Trophoblast cell (in vitro differentiated cells and primary cell): ENCODE measurements around the gene BRPF3.

Experiments used
- DNase-seq, 2 donors: peaks; one replicate each; pipeline ENCODE4 v3.0.0-alpha.2; 2016
- H2AFZ ChIP-seq: 2 replicates; pipeline ENCODE4 v1.6.1; 2013; ENCODE audit warnings: low read length, moderate library complexity, mild to moderate bottlenecking; ENCODE audit not compliant: insufficient read depth, poor library complexity
- H2AK5ac ChIP-seq: 2 replicates; pipeline ENCODE4 v1.6.1; 2013; ENCODE audit warnings: mild to moderate bottlenecking, low read length
- H2BK120ac ChIP-seq: 2 replicates; pipeline ENCODE4 v1.6.1; 2013; ENCODE audit warnings: low read length, mild to moderate bottlenecking, moderate library complexity; ENCODE audit not compliant: insufficient read depth, poor library complexity
- H2BK12ac ChIP-seq: 2 replicates; pipeline ENCODE4 v1.6.1; 2013; ENCODE audit warnings: mild to moderate bottlenecking, low read length, moderate library complexity
- H2BK5ac ChIP-seq: 2 replicates; pipeline ENCODE4 v1.6.1; 2013; ENCODE audit warnings: low read length, low read depth, moderate library complexity, mild to moderate bottlenecking; ENCODE audit not compliant: poor library complexity
- H3K14ac ChIP-seq: 2 replicates; pipeline ENCODE4 v1.6.1; 2013; ENCODE audit warnings: mild to moderate bottlenecking, low read length
- H3K18ac ChIP-seq: 2 replicates; pipeline ENCODE4 v1.6.1; 2013; ENCODE audit warnings: mild to moderate bottlenecking, low read length
- H3K23ac ChIP-seq: 2 replicates; pipeline ENCODE4 v1.6.1; 2013; ENCODE audit warnings: low read length
- H3K27ac ChIP-seq: 2 replicates; pipeline ENCODE4 v1.5.1; 2013; ENCODE audit warnings: low read depth, mild to moderate bottlenecking, inconsistent platforms, low read length, moderate library complexity
- H3K27me3 ChIP-seq: 2 replicates; pipeline ENCODE4 v1.6.1; 2013; ENCODE audit warnings: inconsistent platforms, mild to moderate bottlenecking, low read length, moderate library complexity; ENCODE audit not compliant: insufficient read depth
- H3K36me3 ChIP-seq, 2 experiments: 1 replicate in 1 of 2; 2 replicates in 1 of 2; pipeline ENCODE4 v1.6.1; 2013; ENCODE audit warnings: low read length in 2 of 2, mild to moderate bottlenecking in 2 of 2, moderate library complexity in 1 of 2; ENCODE audit not compliant: insufficient read depth in 2 of 2, control insufficient read depth in 1 of 2
- H3K4ac ChIP-seq: 2 replicates; pipeline ENCODE4 v1.6.1; 2013; ENCODE audit warnings: low read depth, mild to moderate bottlenecking, low read length, moderate library complexity
- H3K4me1 ChIP-seq, 2 experiments: 1 replicate in 1 of 2; 2 replicates in 1 of 2; pipeline ENCODE4 v1.6.1; 2013; ENCODE audit warnings: low read length in 2 of 2, mild to moderate bottlenecking in 2 of 2, moderate library complexity in 1 of 2; ENCODE audit not compliant: insufficient read depth in 2 of 2, control insufficient read depth in 1 of 2
- H3K4me2 ChIP-seq: 2 replicates; pipeline ENCODE4 v1.6.1; 2013; ENCODE audit warnings: inconsistent platforms, mild to moderate bottlenecking, low read length, moderate library complexity
- H3K4me3 ChIP-seq: 2 replicates; pipeline ENCODE4 v1.5.1; 2013; ENCODE audit warnings: mild to moderate bottlenecking, low read depth, low read length, inconsistent platforms
- H3K79me1 ChIP-seq: one replicate; pipeline ENCODE4 v1.6.1; 2013; ENCODE audit warnings: low read length
- H3K79me2 ChIP-seq: 2 replicates; pipeline ENCODE4 v1.6.1; 2013; ENCODE audit warnings: low read length, mild to moderate bottlenecking; ENCODE audit not compliant: control insufficient read depth, insufficient read depth, poor library complexity
- H3K9ac ChIP-seq: 2 replicates; pipeline ENCODE4 v1.6.1; 2013; ENCODE audit warnings: mild to moderate bottlenecking, low read length
- H3K9me3 ChIP-seq: 2 replicates; pipeline ENCODE4 v1.6.1; 2013; ENCODE audit warnings: low read depth, mild to moderate bottlenecking, control low read depth, inconsistent platforms, low read length; ENCODE audit not compliant: insufficient read depth
- H4K12ac ChIP-seq: 2 replicates; pipeline ENCODE4 v1.6.1; 2013; ENCODE audit warnings: low read depth, mild to moderate bottlenecking, low read length, moderate library complexity
- H4K8ac ChIP-seq: 2 replicates; pipeline ENCODE4 v1.6.1; 2013; ENCODE audit warnings: low read depth, mild to moderate bottlenecking, low read length, moderate library complexity
- H4K91ac ChIP-seq: one replicate; pipeline ENCODE4 v1.6.1; 2013; ENCODE audit warnings: low read depth, mild to moderate bottlenecking, low read length, moderate library complexity
- WGBS: extraction: QIAGEN DNeasy Blood & Tissue Kit; methylation state at CpG from one replicate; pipeline ENCODE4 v1.1.7; 2013; ENCODE audit warnings: missing lambda C conversion rate; ENCODE audit not compliant: insufficient read length, insufficient coverage; ENCODE audit errors: extremely low coverage; 5-methylcytosine and 5-hydroxymethylcytosine counted together

BRPF3 gene

GRCh38 chr6:36273067-36273466 lies 76.5 kb downstream of the BRPF3 start:
- no peak overlapping the region for H2BK5ac ChIP-seq
- no peak overlapping the region for H3K18ac ChIP-seq
- no peak overlapping the region for H3K4me3 ChIP-seq
- no CpG with 5 or more reads among the region's 5 CpGs for WGBS
- H3K79me1 ChIP-seq: no peaks in the 10 kb centered on the region
- H4K91ac ChIP-seq: no peak overlapping the region
- no peaks in the 10 kb centered on the region for H3K27me3 ChIP-seq
- H3K4me1 ChIP-seq: peaks cover 0 to 2% of the 10 kb centered on the region in 2 experiments
- H2AFZ ChIP-seq: no peak overlapping the region
- no peak overlapping the region for H3K4ac ChIP-seq
- no peaks in the 10 kb centered on the region for H3K9me3 ChIP-seq
- no peak overlapping the region for H3K9ac ChIP-seq
- H2BK120ac ChIP-seq: no peak overlapping the region
- no peak overlapping the region for H3K4me2 ChIP-seq
- no peaks in the 10 kb centered on the region for H3K36me3 ChIP-seq
- H4K12ac ChIP-seq: no peak overlapping the region
- no peak for DNase-seq
- no peak overlapping the region for H4K8ac ChIP-seq
- no peak overlapping the region for H3K27ac ChIP-seq
- H3K79me2 ChIP-seq: no peaks in the 10 kb centered on the region
- H2AK5ac ChIP-seq: no peak overlapping the region
- H3K23ac ChIP-seq: no peak overlapping the region
- no peak overlapping the region for H3K14ac ChIP-seq
- no peak overlapping the region for H2BK12ac ChIP-seq

DNA sequence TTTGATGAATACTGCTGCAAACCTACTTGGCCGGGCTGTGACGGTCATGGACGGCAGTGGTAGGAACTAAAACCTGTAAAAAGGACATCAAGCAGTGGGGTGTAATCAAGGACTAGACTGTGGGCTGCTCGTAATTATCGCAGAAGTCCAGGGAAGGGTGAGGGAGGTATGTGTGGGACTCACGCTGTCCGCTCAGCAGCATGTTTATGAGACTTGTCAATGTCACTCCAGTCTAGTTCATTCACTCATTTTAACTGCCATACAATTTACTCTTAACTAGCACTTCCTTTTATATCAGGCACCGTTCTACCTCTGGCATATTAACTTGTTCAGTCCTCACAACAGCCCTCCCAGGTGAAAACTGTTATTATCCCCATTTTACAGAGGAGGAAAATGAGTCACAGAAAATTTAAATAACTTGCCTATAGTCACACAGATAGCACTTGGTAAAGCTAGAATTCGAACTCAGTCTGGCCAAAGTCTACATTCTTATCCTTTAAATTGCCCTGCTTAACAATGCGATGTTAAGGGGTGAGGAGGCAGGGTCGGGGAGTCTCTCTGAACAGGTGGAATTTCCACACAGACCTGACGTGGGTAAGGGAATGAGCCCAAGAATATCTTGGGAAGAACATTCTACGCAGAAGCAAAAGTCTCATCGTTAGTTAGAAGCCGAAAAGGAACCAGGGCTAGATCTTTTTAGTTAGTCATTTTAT lies 77.4 kb downstream of the BRPF3 start:
- H3K4me3 ChIP-seq: no peak overlapping the region
- H3K27ac ChIP-seq: no peak overlapping the region
- no peak overlapping the region for H3K23ac ChIP-seq
- no peaks in the 10 kb centered on the region for H3K36me3 ChIP-seq
- H2AFZ ChIP-seq: no peak overlapping the region
- H3K4me1 ChIP-seq: peaks cover 0 to 2% of the 10 kb centered on the region in 2 experiments
- H2AK5ac ChIP-seq: no peak overlapping the region
- no peak overlapping the region for H3K14ac ChIP-seq
- no peak for DNase-seq
- WGBS: no CpG with 5 or more reads among the region's 15 CpGs
- no peak overlapping the region for H3K4ac ChIP-seq
- H4K12ac ChIP-seq: no peak overlapping the region
- H3K9ac ChIP-seq: no peak overlapping the region
- H2BK120ac ChIP-seq: no peak overlapping the region
- H3K4me2 ChIP-seq: no peak overlapping the region
- no peaks in the 10 kb centered on the region for H3K9me3 ChIP-seq
- no peak overlapping the region for H2BK5ac ChIP-seq
- H3K79me2 ChIP-seq: no peaks in the 10 kb centered on the region
- no peaks in the 10 kb centered on the region for H3K27me3 ChIP-seq
- H4K8ac ChIP-seq: no peak overlapping the region
- H3K18ac ChIP-seq: no peak overlapping the region
- H4K91ac ChIP-seq: no peak overlapping the region
- no peaks in the 10 kb centered on the region for H3K79me1 ChIP-seq
- H2BK12ac ChIP-seq: no peak overlapping the region

DNA sequence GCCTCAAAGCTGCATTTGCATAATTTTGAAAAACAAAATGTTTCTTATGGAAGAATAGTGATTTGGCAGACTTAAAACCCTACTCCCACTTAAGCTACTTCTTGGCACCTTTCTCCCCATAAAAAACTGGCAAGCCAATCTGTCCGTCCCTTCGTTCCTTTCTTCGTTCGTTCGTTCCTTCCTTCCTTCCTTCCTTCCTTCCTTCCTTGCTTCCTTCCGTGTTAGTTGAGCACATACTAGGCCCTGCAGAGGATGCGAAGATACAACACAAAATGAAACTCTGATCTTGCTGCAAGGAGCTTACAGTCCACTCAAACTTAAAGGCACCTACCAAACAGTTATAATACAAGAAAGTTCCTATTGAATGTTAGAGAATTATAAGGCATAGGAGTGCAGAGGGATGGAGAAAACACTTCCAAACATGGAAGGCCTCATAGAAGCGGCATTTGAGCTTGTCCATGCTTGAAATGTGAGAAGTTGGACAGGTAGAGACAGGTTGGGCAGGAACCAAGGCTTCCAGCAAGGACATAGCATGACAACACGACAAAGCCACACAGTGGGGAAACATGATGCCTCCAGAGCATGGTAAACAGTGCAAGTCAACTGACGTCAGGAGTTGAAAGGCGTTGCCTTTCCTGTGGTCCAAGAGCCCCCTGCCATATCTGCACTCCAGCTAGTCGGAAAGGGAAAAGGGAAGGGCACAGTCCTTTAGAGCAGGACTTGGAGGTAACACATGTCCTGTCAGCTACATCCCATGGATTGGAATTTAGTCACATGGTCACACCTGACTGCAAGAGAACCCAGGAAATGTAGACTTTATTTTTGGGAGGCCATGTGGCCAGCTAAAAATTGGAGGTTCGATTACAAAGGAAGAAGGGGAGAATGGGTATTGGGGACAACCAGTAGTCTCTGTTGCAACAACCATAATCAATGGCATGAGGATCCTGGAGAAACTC lies 80.3 kb downstream of the BRPF3 start:
- H3K27me3 ChIP-seq: no peaks in the 10 kb centered on the region
- no peak overlapping the region for H3K18ac ChIP-seq
- H2AFZ ChIP-seq: no peak overlapping the region
- no peak overlapping the region for H2BK12ac ChIP-seq
- no peak overlapping the region for H3K23ac ChIP-seq
- no peak overlapping the region for H4K91ac ChIP-seq
- H2BK120ac ChIP-seq: no peak overlapping the region
- H3K4me1 ChIP-seq: peaks cover 0 to 2% of the 10 kb centered on the region in 2 experiments
- no peak overlapping the region for H3K9ac ChIP-seq
- no peak overlapping the region for H3K27ac ChIP-seq
- no peak overlapping the region for H2AK5ac ChIP-seq
- H3K79me2 ChIP-seq: no peaks in the 10 kb centered on the region
- H3K79me1 ChIP-seq: no peaks in the 10 kb centered on the region
- no peaks in the 10 kb centered on the region for H3K36me3 ChIP-seq
- WGBS: no CpG with 5 or more reads among the region's 13 CpGs
- no peaks in the 10 kb centered on the region for H3K9me3 ChIP-seq
- H4K12ac ChIP-seq: no peak overlapping the region
- no peak overlapping the region for H3K14ac ChIP-seq
- H3K4ac ChIP-seq: no peak overlapping the region
- no peak overlapping the region for H3K4me2 ChIP-seq
- no peak overlapping the region for H3K4me3 ChIP-seq
- no peak overlapping the region for H4K8ac ChIP-seq
- DNase-seq: no peak
- no peak overlapping the region for H2BK5ac ChIP-seq

GRCh38 chr6:36277946-36278470 lies 81.5 kb downstream of the BRPF3 start:
- no peaks in the 10 kb centered on the region for H3K9me3 ChIP-seq
- H3K14ac ChIP-seq: no peak overlapping the region
- H3K4ac ChIP-seq: no peak overlapping the region
- no peak overlapping the region for H3K27ac ChIP-seq
- H3K9ac ChIP-seq: no peak overlapping the region
- no peaks in the 10 kb centered on the region for H3K27me3 ChIP-seq
- no peaks in the 10 kb centered on the region for H3K79me2 ChIP-seq
- H3K4me2 ChIP-seq: no peak overlapping the region
- H3K4me1 ChIP-seq: peaks cover 0 to 2% of the 10 kb centered on the region in 2 experiments
- H2BK120ac ChIP-seq: no peak overlapping the region
- H3K4me3 ChIP-seq: no peak overlapping the region
- H2BK5ac ChIP-seq: no peak overlapping the region
- H3K79me1 ChIP-seq: no peaks in the 10 kb centered on the region
- H4K12ac ChIP-seq: no peak overlapping the region
- H2BK12ac ChIP-seq: no peak overlapping the region
- H4K91ac ChIP-seq: no peak overlapping the region
- H3K23ac ChIP-seq: no peak overlapping the region
- no peak overlapping the region for H2AK5ac ChIP-seq
- H2AFZ ChIP-seq: no peak overlapping the region
- DNase-seq: no peak
- no peaks in the 10 kb centered on the region for H3K36me3 ChIP-seq
- H4K8ac ChIP-seq: no peak overlapping the region
- WGBS: no CpG with 5 or more reads among the region's 2 CpGs
- no peak overlapping the region for H3K18ac ChIP-seq
